ENCODE data around the gene ECI2. TPM values are rescaled to one million over a fixed set of nuclear protein-coding genes. Genes with fewer than 3 reads are reported as not detected.

The ECI2 gene
- total RNA-seq, 2 donors from 2014 or later: 58.8 to 74.1 TPM

GRCh38 chr6:4167833-4168232, 32.5 kb upstream of the ECI2 start:
- Histone ChIP-seq H3K9me3 (no peaks in the 10 kb centered on the region), H3K27me3 (replicated peaks; ENCODE audit: insufficient read depth) (no peaks in the 10 kb centered on the region), H3K27ac (no peak overlapping the region), H3K4me3 (no peak overlapping the region), H3K36me3 (no peaks in the 10 kb centered on the region), H3K4me1 (replicated peaks) (no peaks in the 10 kb centered on the region)
- TF ChIP-seq CTCF (IDR thresholded peaks at IDR 0.05) (no peak), POLR2AphosphoS5 (IDR thresholded peaks at IDR 0.05) (no peak), POLR2A (IDR thresholded peaks at IDR 0.05) (no peak)
- 96% methylated on average over 1 of the region's 1 CpG for WGBS
- intact Hi-C loops (cut with DNase I): no loop called here
- DNase-seq (ENCODE audit: low spot score): no peak

GRCh38 chr6:4167123-4167522, 31.7 kb upstream of the ECI2 start:
- Histone ChIP-seq H3K27me3 (replicated peaks; ENCODE audit: insufficient read depth) (no peaks in the 10 kb centered on the region), H3K36me3 (no peaks in the 10 kb centered on the region), H3K27ac (no peak overlapping the region), H3K9me3 (no peaks in the 10 kb centered on the region), H3K4me1 (replicated peaks) (no peaks in the 10 kb centered on the region), H3K4me3 (no peak overlapping the region)
- intact Hi-C loops (cut with DNase I): no loop called here
- TF ChIP-seq POLR2A (IDR thresholded peaks at IDR 0.05): no peak
- TF ChIP-seq CTCF (IDR thresholded peaks at IDR 0.05): no peak
- no peak for TF ChIP-seq POLR2AphosphoS5 (IDR thresholded peaks at IDR 0.05)
- DNase-seq (ENCODE audit: low spot score): no peak
- WGBS: 97% methylated on average over 6 of the region's 6 CpGs

GRCh38 chr6:4164456-4164855, 29.1 kb upstream of the ECI2 start:
- intact Hi-C loops (cut with DNase I): no loop called here
- TF ChIP-seq CTCF (IDR thresholded peaks at IDR 0.05) (no peak), POLR2AphosphoS5 (IDR thresholded peaks at IDR 0.05) (no peak)
- Histone ChIP-seq H3K4me3 (no peak overlapping the region), H3K9me3 (no peaks in the 10 kb centered on the region), H3K27me3 (replicated peaks; ENCODE audit: insufficient read depth) (no peaks in the 10 kb centered on the region), H3K27ac (no peak overlapping the region), H3K4me1 (replicated peaks) (no peaks in the 10 kb centered on the region), H3K36me3 (no peaks in the 10 kb centered on the region)
- 87% methylated on average over 6 of the region's 6 CpGs for WGBS
- no peak for DNase-seq (ENCODE audit: low spot score)

GRCh38 chr6:4164117-4164442, 28.7 kb upstream of the ECI2 start:
- no peaks in the 10 kb centered on the region for H3K4me1 ChIP-seq (replicated peaks)
- WGBS: 92% methylated on average over 4 of the region's 4 CpGs
- H3K9me3 ChIP-seq: no peaks in the 10 kb centered on the region
- DNase-seq (ENCODE audit: low spot score): no peak
- H3K4me3 ChIP-seq: no peak overlapping the region
- TF ChIP-seq CTCF (IDR thresholded peaks at IDR 0.05) (no peak), POLR2A (IDR thresholded peaks at IDR 0.05) (no peak), POLR2AphosphoS5 (IDR thresholded peaks at IDR 0.05) (no peak)
- intact Hi-C loops (cut with DNase I): no loop called here
- no peaks in the 10 kb centered on the region for H3K36me3 ChIP-seq
- no peaks in the 10 kb centered on the region for H3K27me3 ChIP-seq (replicated peaks; ENCODE audit: insufficient read depth)
- H3K27ac ChIP-seq: no peak overlapping the region

- H3K36me3 ChIP-seq: no peaks in the 10 kb centered on the region
- no peaks in the 10 kb centered on the region for H3K9me3 ChIP-seq
- H3K4me3 ChIP-seq: no peak overlapping the region
- intact Hi-C loops (cut with DNase I): no loop called here
- no peaks in the 10 kb centered on the region for H3K4me1 ChIP-seq (replicated peaks)
- WGBS: 74% methylated on average over 10 of the region's 10 CpGs
- H3K27me3 ChIP-seq (replicated peaks; ENCODE audit: insufficient read depth): no peaks in the 10 kb centered on the region
- DNase-seq (ENCODE audit: low spot score): no peak
- no peak for TF ChIP-seq POLR2A (IDR thresholded peaks at IDR 0.05)
- no peak for TF ChIP-seq CTCF (IDR thresholded peaks at IDR 0.05)
- no peak overlapping the region for H3K27ac ChIP-seq
Observed at GRCh38 chr6:4163408-4164116, 28.2 kb upstream of the ECI2 start.
